ENCODE data around the gene CELF1. TPM values are rescaled to one million over a fixed set of nuclear protein-coding genes. Genes with fewer than 3 reads are reported as not detected.
"Not testable (repeated sequence)": the region's sequence is repeated elsewhere in the genome, so short reads cannot be mapped to it uniquely, and the experiment has no call there.

The CELF1 gene
- total and polyA plus RNA-seq, 2 experiments from 2014 or later: 59.1 to 84.6 TPM

- H4K20me1 ChIP-seq (ENCODE audit: insufficient read depth, poor library complexity, severe bottlenecking): peaks cover 99% of the 10 kb centered on the region
- no peak for DNase-seq (ENCODE audit: low spot score)
- H2AFZ ChIP-seq: no peak overlapping the region
- H3K79me2 ChIP-seq: peaks cover 100% of the 10 kb centered on the region
- H3K4me2 ChIP-seq: no peak overlapping the region
- H3K9me2 ChIP-seq (replicated peaks; ENCODE audit: insufficient read depth): no peaks in the 10 kb centered on the region
- 89% methylated on average over 4 of the region's 4 CpGs for WGBS (ENCODE audit: low lambda C conversion rate, missing lambda C conversion rate)
- no peak overlapping the region for H3K27ac ChIP-seq
- no peaks in the 10 kb centered on the region for H3K9me3 ChIP-seq (ENCODE audit: low read depth)
- peaks cover 10% of the 10 kb centered on the region for H3K4me1 ChIP-seq (ENCODE audit: insufficient read depth)
- H3K36me3 ChIP-seq (replicated peaks; ENCODE audit: insufficient read depth, low read depth): no peaks in the 10 kb centered on the region
- TF ChIP-seq EZH2 (IDR thresholded peaks at IDR 0.05; ENCODE audit: borderline replicate concordance) (no peak), CTCF (IDR thresholded peaks at IDR 0.05; ENCODE audit: poor library complexity) (no peak), EZH2phosphoT487 (IDR thresholded peaks at IDR 0.05; ENCODE audit: low read depth, severe bottlenecking, unreplicated experiment) (no peak)
- no peak overlapping the region for H3K4me3 ChIP-seq
- H3K27me3 ChIP-seq: no peaks in the 10 kb centered on the region
Observed at GRCh38 chr11:47529951-47530350, 23.0 kb downstream of the CELF1 start.

GRCh38 chr11:47527186-47527585, 25.7 kb downstream of the CELF1 start:
- H3K27ac ChIP-seq: no peak overlapping the region
- DNase-seq (ENCODE audit: low spot score): no peak
- peaks cover 96% of the 10 kb centered on the region for H3K79me2 ChIP-seq
- H3K4me1 ChIP-seq (ENCODE audit: insufficient read depth): peaks cover 28% of the 10 kb centered on the region
- no peaks in the 10 kb centered on the region for H3K9me3 ChIP-seq (ENCODE audit: low read depth)
- no peak overlapping the region for H3K4me3 ChIP-seq
- H4K20me1 ChIP-seq (ENCODE audit: insufficient read depth, poor library complexity, severe bottlenecking): peaks cover 99% of the 10 kb centered on the region
- no peak for TF ChIP-seq CTCF (IDR thresholded peaks at IDR 0.05; ENCODE audit: poor library complexity)
- no peak for TF ChIP-seq EZH2 (IDR thresholded peaks at IDR 0.05; ENCODE audit: borderline replicate concordance)
- TF ChIP-seq EZH2phosphoT487 (IDR thresholded peaks at IDR 0.05; ENCODE audit: low read depth, severe bottlenecking, unreplicated experiment): no peak
- H2AFZ ChIP-seq: no peak overlapping the region
- 92% methylated on average over 6 of the region's 6 CpGs for WGBS (ENCODE audit: low lambda C conversion rate, missing lambda C conversion rate)
- no peaks in the 10 kb centered on the region for H3K27me3 ChIP-seq
- no peak overlapping the region for H3K4me2 ChIP-seq
- no peaks in the 10 kb centered on the region for H3K36me3 ChIP-seq (replicated peaks; ENCODE audit: insufficient read depth, low read depth)
- H3K9me2 ChIP-seq (replicated peaks; ENCODE audit: insufficient read depth): no peaks in the 10 kb centered on the region

GRCh38 chr11:47526032-47526431, 26.9 kb downstream of the CELF1 start:
- not testable (repeated sequence) for H2AFZ ChIP-seq; H3K27ac ChIP-seq; H3K9me3 ChIP-seq (ENCODE audit: low read depth); H3K9me2 ChIP-seq (replicated peaks; ENCODE audit: insufficient read depth); H3K27me3 ChIP-seq; DNase-seq (ENCODE audit: low spot score); H3K4me3 ChIP-seq; H3K4me2 ChIP-seq; H3K36me3 ChIP-seq (replicated peaks; ENCODE audit: insufficient read depth, low read depth)
- H3K4me1 ChIP-seq (ENCODE audit: insufficient read depth): peaks cover 28% of the 10 kb centered on the region
- H4K20me1 ChIP-seq (ENCODE audit: insufficient read depth, poor library complexity, severe bottlenecking): peaks cover 99% of the 10 kb centered on the region
- peaks cover 96% of the 10 kb centered on the region for H3K79me2 ChIP-seq
- WGBS (ENCODE audit: low lambda C conversion rate, missing lambda C conversion rate): 94% methylated on average over 9 of the region's 9 CpGs

- Histone ChIP-seq H3K36me3 (replicated peaks; ENCODE audit: insufficient read depth, low read depth) (no peaks in the 10 kb centered on the region), H3K4me3 (no peak overlapping the region), H3K27ac (peak overlapping the region; percentile 87), H3K9me3 (ENCODE audit: low read depth) (no peaks in the 10 kb centered on the region), H2AFZ (no peak overlapping the region), H3K4me1 (ENCODE audit: insufficient read depth) (peaks cover 28% of the 10 kb centered on the region), H4K20me1 (ENCODE audit: insufficient read depth, poor library complexity, severe bottlenecking) (peaks cover 96% of the 10 kb centered on the region), H3K4me2 (peak overlapping the region; percentile 53), H3K27me3 (no peaks in the 10 kb centered on the region), H3K79me2 (peaks cover 96% of the 10 kb centered on the region), H3K9me2 (replicated peaks; ENCODE audit: insufficient read depth) (no peaks in the 10 kb centered on the region)
- TF ChIP-seq EZH2 (IDR thresholded peaks at IDR 0.05; ENCODE audit: borderline replicate concordance): no peak
- TF ChIP-seq CTCF (IDR thresholded peaks at IDR 0.05; ENCODE audit: poor library complexity): no peak
- TF ChIP-seq EZH2phosphoT487 (IDR thresholded peaks at IDR 0.05; ENCODE audit: low read depth, severe bottlenecking, unreplicated experiment): no peak
- WGBS (ENCODE audit: low lambda C conversion rate, missing lambda C conversion rate): 45% methylated on average over 9 of the region's 9 CpGs
- peak; percentile 23 for DNase-seq (ENCODE audit: low spot score)
Observed at GRCh38 chr11:47524291-47524874, 28.5 kb downstream of the CELF1 start.

All from hepatocyte (in vitro differentiated cells).